Adipocyte (in vitro differentiated cells): ENCODE results near the gene CPT1A.
"Not testable (repeated sequence)": the region's sequence is repeated elsewhere in the genome, so short reads cannot be mapped to it uniquely, and the experiment has no call there.

Experiments used
- DNase-seq: peaks from one replicate; pipeline ENCODE4 v3.0.0-alpha.2; 2015; ENCODE audit warnings: low read depth
- H3K27me3 ChIP-seq: replicated peaks from 2 replicates; pipeline ENCODE4 v1.7.0; 2013; ENCODE audit warnings: mild to moderate bottlenecking, low read length, moderate library complexity; ENCODE audit not compliant: control insufficient read depth, insufficient read depth
- H3K36me3 ChIP-seq: 2 replicates; pipeline ENCODE4 v1.7.0; 2013; ENCODE audit warnings: low read length, mild to moderate bottlenecking, moderate library complexity; ENCODE audit not compliant: control insufficient read depth, insufficient read depth, severe bottlenecking
- H3K4me1 ChIP-seq: 2 replicates; pipeline ENCODE4 v1.7.0; 2013; ENCODE audit warnings: mild to moderate bottlenecking, low read length, moderate library complexity; ENCODE audit not compliant: control insufficient read depth, insufficient read depth
- H3K4me3 ChIP-seq: 2 replicates; pipeline ENCODE4 v1.7.0; 2013; ENCODE audit warnings: mild to moderate bottlenecking, low read length, moderate library complexity
- H3K9ac ChIP-seq: 2 replicates; pipeline ENCODE4 v1.7.0; 2013; ENCODE audit warnings: mild to moderate bottlenecking, low read length, moderate library complexity
- H3K9me3 ChIP-seq: 2 replicates; pipeline ENCODE4 v1.7.0; 2013; ENCODE audit warnings: mild to moderate bottlenecking, low read length, moderate library complexity; ENCODE audit not compliant: control insufficient read depth

Gene CPT1A

GRCh38 chr11:68867066-68867465 lies 25.4 kb upstream of the CPT1A start:
- H3K4me3 ChIP-seq, result no peak overlapping the region
- H3K9ac ChIP-seq, result no peak overlapping the region
- no peaks in the 10 kb centered on the region for H3K36me3 ChIP-seq
- H3K27me3 ChIP-seq, result peaks cover 6% of the 10 kb centered on the region
- peaks cover 9% of the 10 kb centered on the region for H3K9me3 ChIP-seq
- H3K4me1 ChIP-seq, result no peaks in the 10 kb centered on the region
- no peak for DNase-seq

GRCh38 chr11:68865241-68865640 lies 23.5 kb upstream of the CPT1A start:
- Histone ChIP-seq H3K9me3 (peaks cover 9% of the 10 kb centered on the region), H3K9ac (no peak overlapping the region), H3K36me3 (no peaks in the 10 kb centered on the region), H3K4me1 (no peaks in the 10 kb centered on the region), H3K27me3 (peaks cover 6% of the 10 kb centered on the region), H3K4me3 (no peak overlapping the region)
- DNase-seq, result no peak

- H3K36me3 ChIP-seq, result no peaks in the 10 kb centered on the region
- H3K4me3 ChIP-seq, result no peak overlapping the region
- no peaks in the 10 kb centered on the region for H3K4me1 ChIP-seq
- H3K9ac ChIP-seq, result no peak overlapping the region
- peaks cover 9% of the 10 kb centered on the region for H3K9me3 ChIP-seq
- H3K27me3 ChIP-seq, result peaks cover 6% of the 10 kb centered on the region
- no peak for DNase-seq
Measured at GRCh38 chr11:68863553-68864265, 22.0 kb upstream of the CPT1A start.

- H3K4me1 ChIP-seq, result no peaks in the 10 kb centered on the region
- H3K27me3 ChIP-seq, result no peaks in the 10 kb centered on the region
- peaks cover 9% of the 10 kb centered on the region for H3K9me3 ChIP-seq
- DNase-seq, result no peak
- no peak overlapping the region for H3K9ac ChIP-seq
- H3K36me3 ChIP-seq, result no peaks in the 10 kb centered on the region
- H3K4me3 ChIP-seq, result no peak overlapping the region
Measured at GRCh38 chr11:68862421-68862820, 20.7 kb upstream of the CPT1A start.

DNA sequence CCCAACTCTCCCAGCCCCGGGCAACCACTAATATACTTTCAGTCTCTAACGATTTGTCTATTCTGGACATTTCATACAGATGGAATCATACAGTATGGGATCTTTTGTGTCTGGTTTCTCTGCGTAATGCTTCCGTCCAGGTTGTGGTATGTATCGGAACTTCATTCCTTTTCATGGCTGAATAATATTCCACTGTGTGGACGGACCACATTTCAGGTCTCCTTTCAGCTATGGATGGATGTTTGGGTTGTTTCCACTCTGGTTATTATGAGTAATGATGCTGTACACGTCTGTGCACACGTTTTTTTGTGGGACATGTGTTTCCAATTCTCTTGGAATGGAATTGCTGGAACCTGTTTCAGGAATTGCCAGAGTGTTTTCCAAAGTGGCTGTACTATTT lies 17.4 kb upstream of the CPT1A start:
- no peak overlapping the region for H3K4me3 ChIP-seq
- H3K27me3 ChIP-seq, result peaks cover 8% of the 10 kb centered on the region
- H3K9me3 ChIP-seq, result peaks cover 9% of the 10 kb centered on the region
- no peak for DNase-seq
- H3K36me3 ChIP-seq, result no peaks in the 10 kb centered on the region
- H3K4me1 ChIP-seq, result no peaks in the 10 kb centered on the region
- no peak overlapping the region for H3K9ac ChIP-seq

DNA sequence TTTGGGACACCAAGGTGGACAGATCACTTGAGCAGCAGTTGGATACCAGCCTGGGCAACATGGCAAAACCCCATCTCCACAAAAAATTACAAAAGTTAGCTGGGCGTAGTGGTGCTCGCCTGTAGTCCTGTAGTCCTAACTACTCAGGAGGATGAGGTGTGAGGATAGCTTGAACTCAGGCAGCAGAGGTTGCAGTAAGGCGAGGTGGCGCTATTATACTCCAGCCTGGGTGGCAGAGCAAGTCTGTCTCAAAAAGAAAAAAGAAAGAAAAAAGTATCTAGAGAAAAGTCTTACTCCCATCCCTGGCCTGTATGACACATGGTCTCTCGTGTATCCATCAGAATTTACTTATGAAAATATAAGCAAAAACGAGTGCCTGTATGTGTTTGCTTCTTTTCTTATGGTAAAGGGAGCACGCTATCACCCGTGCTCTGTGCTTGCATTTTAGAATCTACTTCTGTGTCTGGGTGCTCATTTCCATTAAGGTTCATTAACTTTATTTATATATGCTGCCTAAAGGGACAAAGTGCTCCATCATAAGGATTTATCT lies 15.4 kb upstream of the CPT1A start:
- Histone ChIP-seq H3K4me1 (no peaks in the 10 kb centered on the region), H3K36me3 (no peaks in the 10 kb centered on the region), H3K9ac (no peak overlapping the region), H3K9me3 (peaks cover 5% of the 10 kb centered on the region), H3K4me3 (no peak overlapping the region), H3K27me3 (peaks cover 23% of the 10 kb centered on the region)
- DNase-seq, result no peak

DNA sequence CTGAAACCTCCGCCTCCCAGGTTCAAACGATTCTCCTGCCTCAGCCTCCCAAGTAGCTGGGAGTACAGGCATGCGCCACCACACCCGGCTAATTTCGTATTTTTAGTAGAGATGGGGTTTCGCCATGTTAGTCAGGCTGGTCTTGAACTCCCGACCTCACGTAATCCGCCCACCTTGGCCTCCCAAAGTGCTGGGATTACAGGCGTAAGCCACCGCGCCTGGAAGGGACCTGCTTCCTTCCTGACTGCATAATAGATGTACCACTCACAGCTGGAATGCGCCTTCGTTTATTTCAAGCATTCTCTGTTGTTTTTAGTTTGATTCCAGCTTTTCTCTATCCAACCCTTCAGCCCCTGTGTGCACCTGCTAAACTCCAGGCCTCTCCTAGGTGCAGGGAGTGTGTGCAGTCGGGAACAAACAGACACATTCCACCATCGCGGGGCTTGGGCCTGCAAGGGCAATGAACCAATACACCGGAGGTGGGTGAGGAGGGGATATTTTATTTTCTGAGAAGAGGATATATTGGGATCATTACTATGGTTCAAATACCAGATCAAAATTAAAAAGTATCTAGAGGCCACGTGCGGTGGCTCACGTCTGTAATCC lies 14.8 kb upstream of the CPT1A start:
- not testable (repeated sequence) for H3K4me1 ChIP-seq, H3K36me3 ChIP-seq, H3K9ac ChIP-seq, DNase-seq, H3K4me3 ChIP-seq, H3K9me3 ChIP-seq
- peaks cover 23% of the 10 kb centered on the region for H3K27me3 ChIP-seq

DNA sequence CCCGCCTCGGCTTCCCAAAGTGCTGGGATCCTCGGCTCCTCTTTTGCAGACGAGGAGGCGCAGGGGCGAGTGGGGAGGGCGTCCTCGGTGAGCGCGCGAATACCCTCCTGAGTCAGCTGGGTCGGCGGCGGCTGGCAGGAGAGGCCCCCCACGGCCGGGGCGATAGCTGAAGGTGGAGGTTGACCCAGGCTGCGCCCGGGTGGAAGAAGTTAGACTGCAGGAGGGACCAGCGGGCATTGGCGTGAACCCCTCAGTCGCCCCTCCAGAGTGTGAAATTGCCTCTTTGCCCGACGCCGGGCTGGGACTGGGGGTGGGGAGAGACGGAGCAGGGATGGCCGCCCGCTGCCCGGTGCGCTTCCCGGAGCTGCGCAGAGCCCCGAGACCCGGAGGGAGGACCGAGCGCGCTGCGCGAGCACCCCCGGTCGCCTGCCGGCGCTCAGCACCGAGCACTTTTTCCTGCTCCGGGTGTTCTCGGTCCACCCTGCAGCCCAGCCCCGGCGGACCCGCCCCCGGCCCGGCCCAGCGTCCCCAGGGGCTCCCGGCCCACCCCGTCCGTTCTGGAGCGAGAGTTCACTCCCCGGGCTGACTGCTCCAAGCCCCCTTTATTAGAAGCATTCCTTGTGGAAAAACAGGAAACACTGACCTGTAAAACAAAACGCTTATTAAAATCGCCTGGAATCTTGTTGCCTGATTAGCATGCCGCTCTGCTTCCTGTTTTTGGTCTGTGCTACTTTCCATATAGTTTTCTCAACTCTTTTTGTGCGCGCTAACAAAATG lies 13.7 kb upstream of the CPT1A start:
- H3K4me3 ChIP-seq, result peak overlapping the region; percentile 79
- no peaks in the 10 kb centered on the region for H3K4me1 ChIP-seq
- DNase-seq, result peak; percentile 54
- peak overlapping the region; percentile 60 for H3K9ac ChIP-seq
- peaks cover 23% of the 10 kb centered on the region for H3K27me3 ChIP-seq
- no peaks in the 10 kb centered on the region for H3K36me3 ChIP-seq
- peaks cover 5% of the 10 kb centered on the region for H3K9me3 ChIP-seq

- no peak for DNase-seq
- Histone ChIP-seq H3K36me3 (no peaks in the 10 kb centered on the region), H3K9me3 (peaks cover 5% of the 10 kb centered on the region), H3K9ac (no peak overlapping the region), H3K4me3 (no peak overlapping the region), H3K27me3 (peaks cover 23% of the 10 kb centered on the region), H3K4me1 (no peaks in the 10 kb centered on the region)
Measured at GRCh38 chr11:68854273-68854958, 12.7 kb upstream of the CPT1A start.

DNA sequence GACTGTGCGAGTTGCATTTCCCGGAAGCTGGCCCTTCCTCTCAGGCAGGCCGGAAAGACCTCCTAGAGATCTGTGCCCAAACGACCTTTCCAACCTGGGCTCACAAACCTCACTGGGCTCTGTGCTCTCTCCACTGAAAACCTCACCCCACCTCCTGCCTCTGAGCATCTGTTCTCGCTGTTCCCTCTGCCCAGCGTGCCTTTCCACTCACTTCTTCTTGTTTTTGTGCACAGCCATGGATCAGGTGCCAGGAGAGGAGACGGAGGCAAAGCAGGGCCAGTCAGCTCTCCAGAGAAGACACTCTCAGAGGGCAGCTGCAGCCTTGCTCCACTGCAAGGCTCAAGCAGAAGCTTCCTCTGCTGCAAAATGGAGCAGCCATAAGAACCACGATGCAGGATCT lies 10.9 kb upstream of the CPT1A start:
- H3K9me3 ChIP-seq, result peaks cover 5% of the 10 kb centered on the region
- DNase-seq, result no peak
- no peaks in the 10 kb centered on the region for H3K36me3 ChIP-seq
- H3K4me1 ChIP-seq, result peaks cover 4% of the 10 kb centered on the region
- H3K4me3 ChIP-seq, result no peak overlapping the region
- H3K9ac ChIP-seq, result no peak overlapping the region
- H3K27me3 ChIP-seq, result peaks cover 26% of the 10 kb centered on the region

DNA sequence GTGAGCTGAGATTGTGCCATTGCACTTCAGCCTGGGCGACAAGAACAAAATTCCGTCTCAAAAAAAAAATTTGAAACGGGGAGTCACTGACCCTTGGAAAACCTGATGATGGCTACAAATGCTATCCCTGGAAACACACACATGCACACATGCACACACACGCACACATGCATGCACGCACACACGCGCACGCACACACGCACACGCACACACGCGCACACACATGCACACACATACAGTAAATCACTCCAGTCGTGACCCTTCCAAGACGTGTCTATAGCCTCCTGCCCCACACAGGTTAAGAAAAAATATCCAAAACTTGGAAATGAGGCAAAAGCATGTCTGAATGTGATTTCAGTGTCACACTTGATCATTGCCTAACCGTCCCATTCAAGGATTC lies 6.7 kb upstream of the CPT1A start:
- H3K36me3 ChIP-seq, result no peaks in the 10 kb centered on the region
- peaks cover 5% of the 10 kb centered on the region for H3K9me3 ChIP-seq
- no peak overlapping the region for H3K9ac ChIP-seq
- DNase-seq, result no peak
- peaks cover 26% of the 10 kb centered on the region for H3K27me3 ChIP-seq
- no peak overlapping the region for H3K4me3 ChIP-seq
- H3K4me1 ChIP-seq, result peaks cover 19% of the 10 kb centered on the region
